Retinal pigment epithelial cell (primary cell): ENCODE data around the gene MARCO.
"Not testable (repeated sequence)": the region's sequence is repeated elsewhere in the genome, so short reads cannot be mapped to it uniquely, and the experiment has no call there.

Experiments used
- DNase-seq: peaks from one replicate; pipeline ENCODE4 v3.0.0-alpha.2; 2010; ENCODE audit warnings: low read depth
- H3K4me3 ChIP-seq: 2 replicates; pipeline ENCODE4 v1.5.1; 2011; ENCODE audit warnings: mild to moderate bottlenecking, low read length, control low read depth, moderate library complexity
- CTCF ChIP-seq: conservative IDR thresholded peaks from 2 replicates; pipeline ENCODE4 v1.5.1; 2011; ENCODE audit warnings: low read depth, low read length, control low read depth, inconsistent platforms

MARCO gene

DNA sequence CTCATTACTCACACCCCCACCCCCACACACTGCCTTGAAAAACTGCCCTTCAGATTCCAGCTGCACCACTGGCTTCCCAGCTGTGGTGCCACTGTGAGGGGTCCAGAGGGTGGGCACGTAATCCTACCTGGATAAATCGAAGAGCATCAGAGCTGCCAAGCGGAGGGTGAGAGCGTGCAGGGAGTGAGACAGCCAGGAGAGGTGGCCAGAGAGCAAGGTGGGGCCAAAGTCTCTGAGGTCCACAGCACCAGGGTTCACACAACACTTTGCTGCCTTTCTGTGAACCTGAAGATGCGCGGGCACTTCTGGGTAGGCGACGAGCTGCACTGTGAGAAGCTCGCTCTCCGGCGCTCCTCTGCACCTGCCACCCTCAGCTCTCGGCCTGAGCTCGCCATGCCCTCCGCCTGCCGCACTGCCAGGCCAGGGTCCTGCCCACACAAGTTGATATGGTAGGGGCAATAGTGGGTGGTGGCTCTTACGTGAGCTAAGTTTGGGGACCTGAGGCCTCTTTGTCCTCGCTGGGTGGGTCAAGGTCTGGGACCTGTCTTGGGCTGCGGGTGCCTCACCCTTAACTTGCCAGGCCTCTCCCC lies 83.9 kb downstream of the MARCO start:
- H3K4me3 ChIP-seq = no peak overlapping the region
- no peak for TF ChIP-seq CTCF
- no peak for DNase-seq

DNA sequence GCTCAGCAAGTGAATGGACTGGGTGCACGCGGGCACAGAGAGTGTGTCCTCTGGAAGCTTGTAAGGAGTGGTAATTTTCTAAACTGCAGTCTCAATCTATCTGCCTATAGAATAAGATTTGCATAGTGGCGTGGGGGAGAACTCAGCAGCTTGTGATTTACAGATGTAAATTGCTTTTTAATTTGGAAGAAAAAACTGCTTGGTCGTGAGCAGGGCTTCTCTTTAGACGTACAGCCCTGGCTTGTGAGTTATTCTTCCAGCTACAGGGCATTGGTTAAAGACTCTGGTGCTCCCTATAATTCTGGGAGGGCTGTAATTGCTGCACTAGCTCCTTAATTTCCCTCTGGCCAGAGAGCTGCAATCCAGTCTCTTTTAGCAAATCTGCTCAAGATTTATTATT lies 84.9 kb downstream of the MARCO start:
- no peak for TF ChIP-seq CTCF
- H3K4me3 ChIP-seq = no peak overlapping the region
- no peak for DNase-seq

- H3K4me3 ChIP-seq = no peak overlapping the region
- DNase-seq = no peak
- TF ChIP-seq CTCF = peak; percentile 65
Observed at GRCh38 chr2:119028327-119029174, 86.6 kb downstream of the MARCO start.

GRCh38 chr2:119029297-119029696 lies 87.3 kb downstream of the MARCO start:
- DNase-seq = no peak
- no peak for TF ChIP-seq CTCF
- H3K4me3 ChIP-seq = no peak overlapping the region

DNA sequence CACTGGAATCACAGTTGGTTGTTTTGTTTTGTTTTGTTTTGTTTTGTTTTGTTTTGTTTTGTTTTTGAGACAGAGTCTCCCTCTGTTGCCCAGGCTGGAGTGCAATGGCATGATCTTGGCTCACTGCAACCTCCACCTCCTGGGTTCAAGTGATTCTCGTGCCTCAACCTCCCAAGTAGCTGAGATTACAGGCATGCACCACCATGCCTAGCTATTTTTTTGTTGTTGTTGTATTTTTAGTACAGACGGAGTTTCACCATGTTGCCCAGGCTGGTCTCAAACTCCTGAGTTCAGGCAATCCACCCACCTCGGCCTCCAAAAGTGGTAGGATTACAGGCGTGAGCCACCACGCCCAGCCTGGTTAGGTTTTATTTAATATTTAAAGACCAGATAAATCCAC lies 95.9 kb downstream of the MARCO start:
- DNase-seq, H3K4me3 ChIP-seq: not testable (repeated sequence)

DNA sequence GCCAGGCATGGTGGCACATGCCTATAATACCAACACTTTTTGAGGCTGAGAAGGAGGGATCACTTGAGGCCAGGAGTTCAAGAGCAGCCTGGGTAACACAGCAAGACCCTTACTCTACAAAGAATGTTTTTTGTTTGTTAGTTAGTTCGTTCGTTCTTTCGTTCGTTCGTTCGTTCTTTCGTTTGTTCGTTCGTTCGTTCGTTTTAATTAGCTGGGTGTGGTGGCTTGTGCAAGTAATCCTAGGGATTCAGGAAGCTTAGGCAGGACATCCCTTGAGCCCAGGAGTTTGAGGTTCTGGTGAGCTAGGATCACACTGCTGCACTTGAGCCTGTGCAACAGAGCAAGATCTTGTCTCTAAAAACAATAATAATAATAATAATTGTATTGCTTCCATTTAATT lies 98.7 kb downstream of the MARCO start:
- no peak for TF ChIP-seq CTCF
- no peak overlapping the region for H3K4me3 ChIP-seq
- no peak for DNase-seq
